PC-9 (cell line): ENCODE measurements around the gene SFTPD. TPM values are rescaled to one million over a fixed set of nuclear protein-coding genes. Genes with fewer than 3 reads are reported as not detected.
A peak's percentile ranks its signal among the peaks of the same experiment; 100 is the strongest.
"Not testable (repeated sequence)": the region's sequence is repeated elsewhere in the genome, so short reads cannot be mapped to it uniquely, and the experiment has no call there.

Experiments
- BruUV-seq: library from RNA; stranded (reverse); fragments of 400-500 nt; replicated peaks from 2 replicates; lab custom pipeline; 2021; lab: Mats Ljungman, UMichigan
- CTCF ChIA-PET: fragments of 300-600 bp; sonication (Branson Sonifier 250); formaldehyde crosslinking; loops from one replicate; lab custom pipeline; 2022; ENCODE audit warnings: antibody characterized with exemption; lab: Charles Lee
- POLR2A ChIA-PET: fragments of 300-600 bp; sonication (Branson Sonifier 250); formaldehyde crosslinking; loops from one replicate; lab custom pipeline; 2022; ENCODE audit warnings: antibody characterized with exemption; ENCODE audit not compliant: unreplicated experiment; lab: Charles Lee
- DNase-seq, 2 experiments: peaks; one replicate each; pipeline versions ENCODE4 v3.0.0 to v3.0.0-alpha.2; 2015 to 2022; ENCODE audit warnings: mixed read lengths in 1 of 2
- H2AFZ ChIP-seq: fragments of 200-600 bp; sonication (generic); 2 replicates; pipeline ENCODE4 v1.8.1; 2017; ENCODE audit warnings: antibody characterized with exemption
- H3F3A ChIP-seq: fragments of 200-600 bp; sonication (generic); 2 replicates; pipeline ENCODE4 v1.8.1; 2017; ENCODE audit warnings: antibody characterized with exemption, mild to moderate bottlenecking, low read depth; ENCODE audit not compliant: insufficient read depth
- H3K27ac ChIP-seq: fragments of 200-600 bp; sonication (generic); 2 replicates; pipeline ENCODE4 v1.6.1; 2016; ENCODE audit warnings: mixed run types
- H3K27me3 ChIP-seq: fragments of 200-600 bp; sonication (generic); 2 replicates; pipeline ENCODE4 v1.6.1; 2016; ENCODE audit warnings: low read depth, mixed run types; ENCODE audit not compliant: insufficient read depth
- H3K36me3 ChIP-seq: fragments of 200-600 bp; sonication (generic); 2 replicates; pipeline ENCODE4 v1.6.1; 2016; ENCODE audit warnings: low read depth, mixed run types
- H3K4me1 ChIP-seq: fragments of 200-600 bp; sonication (generic); replicated peaks from 2 replicates; pipeline ENCODE4 v1.6.1; 2016; ENCODE audit warnings: mixed run types; ENCODE audit not compliant: insufficient read depth
- H3K4me2 ChIP-seq: fragments of 200-600 bp; sonication (generic); 2 replicates; pipeline ENCODE4 v1.6.1; 2017; ENCODE audit warnings: mixed run types
- H3K4me3 ChIP-seq: fragments of 200-600 bp; sonication (generic); 2 replicates; pipeline ENCODE4 v1.6.1; 2016; ENCODE audit warnings: mixed run types
- H3K79me2 ChIP-seq: fragments of 200-600 bp; sonication (generic); 2 replicates; pipeline ENCODE4 v1.6.1; 2017; ENCODE audit warnings: low read depth, mixed run types
- H3K9me2 ChIP-seq: fragments of 200-600 bp; sonication (generic); 2 replicates; pipeline ENCODE4 v1.8.1; 2017; ENCODE audit warnings: mild to moderate bottlenecking; ENCODE audit not compliant: insufficient read depth
- H3K9me3 ChIP-seq: fragments of 200-600 bp; sonication (generic); 2 replicates; pipeline ENCODE4 v1.8.1; 2016; ENCODE audit warnings: low read depth; ENCODE audit not compliant: insufficient read depth
- H4K20me1 ChIP-seq: fragments of 200-600 bp; sonication (generic); 2 replicates; pipeline ENCODE4 v1.8.1; 2017; ENCODE audit not compliant: insufficient read depth
- CTCF ChIP-seq: fragments of 200-600 bp; sonication (generic); conservative IDR thresholded peaks from 2 replicates; pipeline ENCODE4 v1.6.1; 2017; ENCODE audit warnings: mixed run types, antibody characterized with exemption, mild to moderate bottlenecking, moderate library complexity
- EZH2 ChIP-seq: fragments of 200-600 bp; sonication (generic); IDR thresholded peaks from 2 replicates; pipeline ENCODE4 v1.8.0; 2017; ENCODE audit warnings: antibody characterized with exemption, low read depth
- intact Hi-C: fragments of 100-400 bp; cut with micrococcal nuclease; formaldehyde crosslinking; loops from one replicate; pipeline ENCODE4 v1.10.0; 2022; ENCODE audit not compliant: unreplicated experiment
- total RNA-seq: library from RNA; stranded (reverse); gene quantifications from 2 replicates; pipeline ENCODE4 v1.2.3, GENCODE V29; 2021

Gene SFTPD
- total RNA-seq, 1 experiment from 2014 or later = not detected

- H3K36me3 ChIP-seq = no peaks in the 10 kb centered on the region
- H3K9me3 ChIP-seq = no peaks in the 10 kb centered on the region
- no peaks in the 10 kb centered on the region for H3K79me2 ChIP-seq
- H3K27ac ChIP-seq = no peak overlapping the region
- no peak for TF ChIP-seq EZH2
- TF ChIP-seq CTCF = no peak
- DNase-seq = no peak
- no TSS peak for BruUV-seq
- no peaks in the 10 kb centered on the region for H3K4me1 ChIP-seq
- H3K4me2 ChIP-seq = no peak overlapping the region
- H3F3A ChIP-seq = no peaks in the 10 kb centered on the region
- no peaks in the 10 kb centered on the region for H3K27me3 ChIP-seq
- intact Hi-C loops = no loop called here
- no peak overlapping the region for H3K4me3 ChIP-seq
- ChIA-PET CTCF (no interaction called here), POLR2A (no interaction called here)
- no peaks in the 10 kb centered on the region for H3K9me2 ChIP-seq
- H4K20me1 ChIP-seq = no peaks in the 10 kb centered on the region
- H2AFZ ChIP-seq = no peak overlapping the region
These were observed 25.8 kb downstream of the SFTPD start for GRCh38 chr10:79923145-79923544.

GRCh38 chr10:79922011-79922412, 26.9 kb downstream of the SFTPD start:
- H3K9me3 ChIP-seq, H3F3A ChIP-seq, CTCF ChIA-PET, H3K9me2 ChIP-seq, H3K4me2 ChIP-seq, H3K4me1 ChIP-seq, DNase-seq, H3K36me3 ChIP-seq, BruUV-seq, H3K27ac ChIP-seq, H2AFZ ChIP-seq, H3K4me3 ChIP-seq, intact Hi-C loops, H3K79me2 ChIP-seq, H3K27me3 ChIP-seq, POLR2A ChIA-PET, H4K20me1 ChIP-seq: not testable (repeated sequence)

- intact Hi-C loops = loop anchor here (10.0 kb wide), 1 partner anchor 209 kb away; no protein-coding TSS in a partner anchor
- Histone ChIP-seq H3K27ac (peak overlapping the region; percentile 17; the same call in 1 of the 2 replicates), H2AFZ (peak overlapping the region; percentile 30; the same call in 1 of the 2 replicates), H3K4me1 (peaks cover 14% of the 10 kb centered on the region), H3K4me2 (peak overlapping the region; percentile 12)
- DNase-seq, H3K9me2 ChIP-seq, BruUV-seq, H3K9me3 ChIP-seq, POLR2A ChIA-PET, CTCF ChIA-PET, H3K36me3 ChIP-seq, H3K4me3 ChIP-seq, H4K20me1 ChIP-seq, H3K27me3 ChIP-seq, H3F3A ChIP-seq, H3K79me2 ChIP-seq: not testable (repeated sequence)
These were observed 33.1 kb downstream of the SFTPD start for GRCh38 chr10:79915838-79916237.

GRCh38 chr10:79914512-79914911, 34.4 kb downstream of the SFTPD start:
- TF ChIP-seq CTCF = peak; percentile 61
- not testable (repeated sequence) for H3K79me2 ChIP-seq, H3K36me3 ChIP-seq, H4K20me1 ChIP-seq, H3K27ac ChIP-seq, H3K9me2 ChIP-seq, H2AFZ ChIP-seq, H3K9me3 ChIP-seq, BruUV-seq, H3F3A ChIP-seq, H3K4me2 ChIP-seq, H3K27me3 ChIP-seq, H3K4me3 ChIP-seq, DNase-seq
- CTCF ChIA-PET = interaction anchor here (0.6 kb wide), 1 partner anchor 101 kb away, joined by 3 read pairs; no protein-coding TSS in a partner anchor
- POLR2A ChIA-PET = interaction anchor here (0.6 kb wide), 1 partner anchor 966 kb away, joined by 3 read pairs; no protein-coding TSS in a partner anchor
- peaks cover 14% of the 10 kb centered on the region for H3K4me1 ChIP-seq
- intact Hi-C loops = loop anchor here (10.0 kb wide), 1 partner anchor 210 kb away; no protein-coding TSS in a partner anchor
